Breast epithelium (tissue), 4 donors: ENCODE measurements around the gene SDC4. TPM values are rescaled to one million over a fixed set of nuclear protein-coding genes. Genes with fewer than 3 reads are reported as not detected.
A peak's percentile ranks its signal among the peaks of the same experiment; 100 is the strongest.

ENCODE experiments used
- DNase-seq, 2 donors: peaks; one replicate each; pipeline ENCODE4 v3.0.0-alpha.2; 2019; ENCODE audit warnings: low spot score in 2 of 2
- H3K27ac ChIP-seq, 2 donors: fragments of 200-600 bp; sonication (generic) in 1 of 2; one replicate each; pipeline ENCODE4 v1.5.1; 2016 to 2019; ENCODE audit warnings: mild to moderate bottlenecking in 1 of 2
- H3K27me3 ChIP-seq, 2 donors: fragments of 200-600 bp; sonication (generic) in 1 of 2; one replicate each; pipeline versions ENCODE4 v1.5.1 to v1.6.0; 2017 to 2019; ENCODE audit warnings: control low read depth in 1 of 2, mild to moderate bottlenecking in 1 of 2
- H3K36me3 ChIP-seq: fragments of 200-600 bp; one replicate; pipeline ENCODE4 v1.5.1; 2019
- H3K4me1 ChIP-seq, 2 donors: fragments of 200-600 bp; sonication (generic); one replicate each; pipeline ENCODE4 v1.5.1; 2016 to 2019; ENCODE audit warnings: control low read depth in 1 of 2
- H3K4me3 ChIP-seq, 3 donors: fragments of 200-600 bp; sonication (generic); 1 replicate in 2 of 3; 2 replicates in 1 of 3; pipeline ENCODE4 v1.5.1; 2016 to 2019; ENCODE audit warnings: mild to moderate bottlenecking in 3 of 3, moderate library complexity in 2 of 3
- H3K9me3 ChIP-seq, 2 donors: fragments of 200-600 bp; sonication (generic) in 1 of 2; one replicate each; pipeline ENCODE4 v1.5.1; 2016 to 2019; ENCODE audit warnings: control low read depth in 1 of 2
- POLR2A ChIP-seq: fragments of 450-650 bp; IDR thresholded peaks from one replicate; pipeline ENCODE4 v1.6.1; 2016; ENCODE audit warnings: antibody characterized with exemption, mild to moderate bottlenecking, moderate library complexity
- POLR2AphosphoS5 ChIP-seq, 3 donors: sonication (generic); formaldehyde crosslinking; IDR thresholded peaks; one replicate each; pipeline ENCODE4 v1.6.1; 2017; ENCODE audit warnings: antibody characterized with exemption in 3 of 3
- intact Hi-C: fragments of 100-400 bp; cut with DNase I; formaldehyde crosslinking; loops from one replicate; pipeline ENCODE4 v1.15.1; 2023; ENCODE audit warnings: low total_unique reads
- total RNA-seq, 3 donors: library from RNA; depleted of rRNA; stranded (reverse); fragments of >200 nt; gene quantifications; one replicate each; pipeline ENCODE4 v1.1.0, GENCODE V29; 2016
- TF ChIP-seq, protein P1 (sequence below), 3 donors: fragments of 450-650 bp; IDR thresholded peaks; one replicate each; pipeline ENCODE4 v1.5.1; 2016 to 2017; ENCODE audit warnings: antibody characterized with exemption in 3 of 3, mild to moderate bottlenecking in 3 of 3, moderate library complexity in 3 of 3

The SDC4 gene
- total RNA-seq, 3 donors from 2014 or later, result 29.4 to 337 (median 121) TPM

DNA sequence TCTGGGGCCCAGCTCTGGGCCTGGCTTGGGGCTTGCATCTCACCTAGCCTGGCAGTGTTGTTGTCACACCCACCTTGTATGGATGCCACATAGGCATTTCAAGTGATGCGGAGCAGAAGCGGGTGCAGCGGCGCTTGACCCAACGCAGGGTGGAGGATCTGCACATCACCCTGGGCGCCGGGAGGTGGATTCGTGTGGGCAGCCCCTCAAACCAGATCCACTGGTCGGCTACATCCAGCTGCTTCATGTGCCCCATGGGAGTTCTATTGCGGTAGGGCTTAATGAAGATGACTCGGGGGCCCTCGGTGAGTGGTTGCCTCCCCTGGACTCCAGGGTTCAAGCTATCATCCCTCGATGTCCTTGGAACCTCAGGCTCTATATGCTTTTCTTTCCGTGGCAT is 26.7 kb upstream of the SDC4 start:
- Histone ChIP-seq H3K4me1 (no peaks in the 10 kb centered on the region), H3K4me3 (no peak overlapping the region), H3K27ac (no peak overlapping the region), H3K9me3 (no peaks in the 10 kb centered on the region), H3K36me3 (no peaks in the 10 kb centered on the region), H3K27me3 (no peaks in the 10 kb centered on the region)
- no peak for TF ChIP-seq POLR2AphosphoS5 (IDR thresholded peaks at IDR 0.05)
- TF ChIP-seq, protein P1, sequence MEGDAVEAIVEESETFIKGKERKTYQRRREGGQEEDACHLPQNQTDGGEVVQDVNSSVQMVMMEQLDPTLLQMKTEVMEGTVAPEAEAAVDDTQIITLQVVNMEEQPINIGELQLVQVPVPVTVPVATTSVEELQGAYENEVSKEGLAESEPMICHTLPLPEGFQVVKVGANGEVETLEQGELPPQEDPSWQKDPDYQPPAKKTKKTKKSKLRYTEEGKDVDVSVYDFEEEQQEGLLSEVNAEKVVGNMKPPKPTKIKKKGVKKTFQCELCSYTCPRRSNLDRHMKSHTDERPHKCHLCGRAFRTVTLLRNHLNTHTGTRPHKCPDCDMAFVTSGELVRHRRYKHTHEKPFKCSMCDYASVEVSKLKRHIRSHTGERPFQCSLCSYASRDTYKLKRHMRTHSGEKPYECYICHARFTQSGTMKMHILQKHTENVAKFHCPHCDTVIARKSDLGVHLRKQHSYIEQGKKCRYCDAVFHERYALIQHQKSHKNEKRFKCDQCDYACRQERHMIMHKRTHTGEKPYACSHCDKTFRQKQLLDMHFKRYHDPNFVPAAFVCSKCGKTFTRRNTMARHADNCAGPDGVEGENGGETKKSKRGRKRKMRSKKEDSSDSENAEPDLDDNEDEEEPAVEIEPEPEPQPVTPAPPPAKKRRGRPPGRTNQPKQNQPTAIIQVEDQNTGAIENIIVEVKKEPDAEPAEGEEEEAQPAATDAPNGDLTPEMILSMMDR (IDR thresholded peaks at IDR 0.05), result no peak
- no peak for TF ChIP-seq POLR2A
- no peak for DNase-seq
- intact Hi-C loops, result loop anchor here (10.0 kb wide), 1 partner anchor 50 kb away; no protein-coding TSS in a partner anchor

DNA sequence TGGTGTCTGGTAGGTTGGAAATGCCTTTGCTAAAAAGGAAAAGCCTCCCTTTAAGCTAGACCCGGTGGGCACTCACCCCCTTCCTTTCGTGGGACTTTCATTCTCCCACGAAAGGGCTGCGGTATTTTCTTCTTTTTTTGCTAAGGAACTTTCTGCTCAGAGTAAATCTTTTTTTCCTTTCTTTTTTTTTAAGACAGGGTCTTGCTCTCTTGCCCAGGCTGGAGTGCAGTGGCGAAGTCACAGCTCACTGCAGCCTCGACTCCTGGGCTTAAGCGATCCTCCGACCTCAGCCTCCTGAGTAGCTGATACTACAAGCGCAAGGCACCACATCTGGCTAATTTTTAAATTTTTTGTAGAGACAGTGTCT is 25.9 kb upstream of the SDC4 start:
- H3K4me3 ChIP-seq, result peak overlapping the region; percentile 48 to 68 (median 53)
- no peak for DNase-seq

DNA sequence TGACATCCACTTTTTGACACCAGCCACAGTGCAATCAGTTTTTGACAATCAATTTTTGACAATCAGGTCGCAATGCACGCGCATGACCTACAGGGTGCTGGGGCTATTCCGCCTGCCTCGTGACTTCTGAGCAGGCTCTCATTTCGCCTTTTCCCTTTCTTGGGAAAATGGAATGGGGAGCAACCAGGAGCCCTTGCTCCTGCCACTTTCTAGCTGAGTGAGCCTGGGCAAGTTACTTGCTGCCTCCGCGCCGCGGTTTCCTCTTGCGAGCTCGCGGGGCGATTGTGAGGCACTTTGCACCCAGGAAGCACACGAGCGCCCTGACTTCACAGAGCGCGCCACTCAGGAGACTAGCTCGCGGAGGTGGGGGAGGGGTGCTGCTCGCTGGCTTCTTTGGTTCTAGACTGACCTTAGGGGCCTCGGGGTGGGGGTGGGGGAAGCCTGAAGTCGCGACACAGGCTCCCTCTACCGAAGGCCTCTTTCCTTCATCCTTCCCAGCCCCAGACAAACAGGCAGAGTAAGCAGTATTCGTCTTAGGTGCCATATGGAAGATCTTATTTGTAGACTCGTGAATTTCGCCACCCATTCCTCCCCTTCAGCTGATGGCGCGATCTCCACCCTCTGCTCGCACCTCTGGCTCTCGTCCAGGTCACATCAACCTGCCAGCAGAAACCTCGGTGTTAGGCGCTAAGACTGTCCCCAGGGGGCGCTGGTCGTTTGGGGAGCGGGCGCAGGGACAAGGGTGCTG is 25.3 kb upstream of the SDC4 start:
- no peaks in the 10 kb centered on the region for H3K36me3 ChIP-seq
- no peaks in the 10 kb centered on the region for H3K4me1 ChIP-seq
- peak overlapping the region; percentile 60 to 75 for H3K27ac ChIP-seq
- intact Hi-C loops, result loop anchor here (10.0 kb wide), 1 partner anchor 51 kb away; no protein-coding TSS in a partner anchor
- TF ChIP-seq, protein P1 (IDR thresholded peaks at IDR 0.05), result peak; percentile 74 to 85 (median 80)
- peak; percentile 29 to 81 (median 58) for TF ChIP-seq POLR2AphosphoS5 (IDR thresholded peaks at IDR 0.05)
- TF ChIP-seq POLR2A, result no peak
- no peaks in the 10 kb centered on the region for H3K27me3 ChIP-seq
- no peaks in the 10 kb centered on the region for H3K9me3 ChIP-seq
- H3K4me3 ChIP-seq, result peak overlapping the region; percentile 48 to 68 (median 53)
- peak; percentile 67 to 95 for DNase-seq

More for the DNA sequence above, 25.9 kb upstream of the SDC4 start:
- H3K27me3 ChIP-seq, result no peaks in the 10 kb centered on the region
- TF ChIP-seq, protein P1 (IDR thresholded peaks at IDR 0.05), result peak in 1 of 3 donors; percentile 11
- no peak for TF ChIP-seq POLR2A
- TF ChIP-seq POLR2AphosphoS5 (IDR thresholded peaks at IDR 0.05), result no peak
- H3K9me3 ChIP-seq, result no peaks in the 10 kb centered on the region
- no peaks in the 10 kb centered on the region for H3K4me1 ChIP-seq
- no peak overlapping the region for H3K27ac ChIP-seq
- no peaks in the 10 kb centered on the region for H3K36me3 ChIP-seq
- intact Hi-C loops, result loop anchor here (10.0 kb wide), 1 partner anchor 51 kb away; no protein-coding TSS in a partner anchor

DNA sequence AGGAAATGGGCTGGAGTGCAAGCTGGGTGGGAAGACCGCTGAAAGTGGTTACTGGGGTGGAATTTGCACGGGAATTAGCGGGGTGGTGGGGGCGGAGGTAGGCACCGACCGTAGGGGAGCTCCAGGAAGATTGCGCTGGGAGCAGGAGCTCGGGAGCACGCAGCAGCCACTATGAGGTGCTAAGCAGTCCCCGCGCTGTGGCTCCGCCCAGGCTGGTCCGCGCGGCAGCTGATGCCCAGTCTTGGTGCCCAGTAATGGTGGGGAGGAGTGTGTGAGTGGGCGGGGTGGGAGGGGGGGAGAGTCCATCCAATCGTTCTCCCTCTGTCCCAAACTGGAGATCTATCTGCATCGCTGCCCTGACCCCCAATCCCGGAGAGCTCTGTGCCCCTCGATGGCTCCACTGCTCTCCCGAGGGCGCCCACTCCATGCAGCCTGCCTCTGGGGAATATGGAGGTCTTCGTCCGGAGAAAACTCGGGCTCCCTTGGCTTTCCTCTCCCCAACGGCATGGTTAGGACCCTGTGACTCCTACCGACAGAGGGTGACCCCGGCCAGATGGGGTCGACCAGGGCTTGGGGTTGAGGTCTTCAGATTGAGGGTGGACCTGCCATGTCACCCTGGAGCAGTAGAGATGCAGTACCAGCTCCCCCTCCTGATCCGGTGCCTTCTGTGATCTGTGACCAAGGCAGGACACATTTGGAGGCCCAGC is 24.6 kb upstream of the SDC4 start:
- DNase-seq, result no peak
- Histone ChIP-seq H3K27me3 (no peaks in the 10 kb centered on the region), H3K4me1 (no peaks in the 10 kb centered on the region), H3K36me3 (no peaks in the 10 kb centered on the region), H3K9me3 (no peaks in the 10 kb centered on the region), H3K27ac (peak overlapping the region in 1 of 2 donors; percentile 60), H3K4me3 (peak overlapping the region; percentile 48 to 68 (median 53))
- no peak for TF ChIP-seq POLR2AphosphoS5 (IDR thresholded peaks at IDR 0.05)
- TF ChIP-seq, protein P1 (IDR thresholded peaks at IDR 0.05), result no peak
- intact Hi-C loops, result loop anchor here (10.0 kb wide), 1 partner anchor 52 kb away; no protein-coding TSS in a partner anchor

DNA sequence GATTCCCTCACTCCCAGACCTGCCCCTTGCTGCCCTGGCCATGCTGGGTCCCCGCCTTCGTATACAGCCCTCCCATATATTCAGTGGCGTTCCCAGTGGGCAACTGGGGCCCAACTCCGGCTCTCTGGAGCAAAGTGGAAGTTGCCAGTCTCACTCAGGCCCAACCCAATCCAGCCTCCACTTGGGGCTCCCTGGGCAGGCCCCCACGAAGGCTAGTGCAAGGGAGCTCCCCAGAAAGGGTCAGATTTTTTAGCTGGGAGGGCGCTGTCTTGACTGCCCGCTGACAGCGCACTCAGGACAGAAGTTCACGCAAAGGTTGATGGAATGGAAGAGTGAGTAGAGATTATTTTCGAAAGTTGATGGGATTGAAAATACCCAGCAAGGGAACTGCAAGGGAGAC is 24.0 kb upstream of the SDC4 start:
- Histone ChIP-seq H3K27me3 (no peaks in the 10 kb centered on the region), H3K9me3 (no peaks in the 10 kb centered on the region), H3K4me1 (no peaks in the 10 kb centered on the region), H3K27ac (no peak overlapping the region), H3K36me3 (no peaks in the 10 kb centered on the region), H3K4me3 (peak overlapping the region in 1 of 3 donors; percentile 68)
- no peak for DNase-seq
- TF ChIP-seq POLR2A, result no peak
- TF ChIP-seq POLR2AphosphoS5 (IDR thresholded peaks at IDR 0.05), result no peak
- TF ChIP-seq, protein P1 (IDR thresholded peaks at IDR 0.05), result no peak
- intact Hi-C loops, result loop anchor here (10.0 kb wide), 1 partner anchor 53 kb away; no protein-coding TSS in a partner anchor
